DMS153 treated with DMSO at 0.1 percent for 48 hours (cell line): ENCODE measurements around the gene RPL11.
"Not testable (repeated sequence)": the region's sequence is repeated elsewhere in the genome, so short reads cannot be mapped to it uniquely, and the experiment has no call there.

ENCODE experiments used
- DNase-seq: peaks from one replicate; lab custom pipeline; 2025; ENCODE audit not compliant: unreplicated experiment; lab: John Stamatoyannopoulos, UW

Gene RPL11

DNA sequence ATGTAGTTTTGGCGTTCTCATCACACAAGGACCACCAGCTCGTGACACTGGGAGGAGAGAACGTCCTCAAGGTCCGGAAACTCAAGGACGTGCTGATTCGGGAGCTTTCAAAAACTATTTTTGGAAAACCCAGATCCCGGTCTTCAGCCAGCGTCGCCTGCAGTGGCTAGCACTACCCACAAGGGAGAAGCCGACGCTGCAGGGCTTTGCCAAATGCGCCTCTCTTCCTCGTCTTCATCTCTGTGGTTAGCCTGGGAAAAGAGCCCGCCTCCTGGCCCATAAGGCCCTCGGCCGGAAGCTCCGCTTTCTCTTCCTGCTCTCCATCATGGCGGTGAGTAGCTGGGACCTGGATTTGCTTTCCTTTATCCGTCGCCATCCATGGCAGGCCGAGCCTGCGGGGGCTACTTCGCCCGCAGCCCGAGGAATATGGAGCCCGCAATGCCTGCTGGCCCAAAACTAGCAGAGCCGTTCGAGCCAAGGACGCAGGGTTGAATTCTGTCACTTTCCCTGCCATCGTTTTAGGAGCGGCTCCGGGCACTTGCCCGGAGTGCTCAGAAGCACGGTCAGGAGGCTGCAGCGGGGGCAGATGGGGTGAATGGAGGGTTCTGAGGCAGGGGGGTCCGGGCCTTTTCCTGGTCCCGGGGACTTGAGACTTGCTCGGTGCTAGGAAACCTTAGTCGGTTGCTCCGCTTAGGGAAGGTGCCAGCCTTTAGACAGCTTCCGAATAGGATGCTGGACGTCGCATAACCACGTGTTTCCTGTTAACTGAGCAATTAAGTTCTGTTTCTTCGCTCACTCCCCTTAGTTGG, at the start of gene RPL11:
Gene RPL11 (plus strand): TSS at position 308 of the 809 bp plus-strand sequence. CDS start 18 bp downstream, at position 326.
- peak; percentile 93 for DNase-seq

DNA sequence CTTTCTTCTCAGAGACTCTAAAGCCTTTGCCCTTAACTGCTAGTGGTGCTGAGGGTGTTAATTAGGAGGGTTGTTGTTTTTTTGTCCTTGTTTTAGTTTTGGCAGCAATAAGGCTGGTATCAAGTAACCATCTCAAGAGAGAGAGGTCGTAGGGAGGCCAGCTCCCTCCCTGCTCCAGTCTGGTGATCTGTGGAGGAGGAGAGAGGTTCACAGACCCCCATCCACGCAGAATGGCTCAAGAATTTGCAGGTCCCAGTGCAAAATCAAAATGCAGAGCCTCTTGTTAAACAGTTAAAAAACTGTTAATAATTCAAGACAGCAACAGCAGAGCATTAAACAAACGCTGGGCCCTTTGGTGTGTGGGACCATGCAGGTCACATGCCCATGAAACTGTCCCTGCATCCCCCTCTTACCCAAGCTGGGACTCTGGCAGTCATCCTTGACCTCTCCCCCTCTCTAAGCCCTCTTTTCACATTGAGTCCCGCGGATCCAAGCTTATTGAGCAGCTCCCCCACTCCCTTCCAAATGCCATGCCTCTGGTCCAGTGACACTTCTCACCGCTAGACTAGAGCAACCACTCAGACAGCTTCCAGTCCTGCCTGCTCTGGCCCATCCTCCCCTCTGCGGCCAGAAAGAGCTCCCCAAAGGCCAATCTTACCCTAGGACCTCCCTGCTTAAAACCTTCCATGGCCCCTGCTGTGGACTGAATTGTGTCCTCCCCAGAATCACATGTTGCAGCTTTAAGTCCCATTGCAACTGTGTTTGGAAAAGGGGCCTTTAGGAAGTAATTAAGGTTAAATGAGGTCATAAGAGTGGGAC, 47.7 kb upstream of the RPL11 start:
- no peak for DNase-seq

GRCh38 chr1:23644555-23644866, 47.1 kb upstream of the RPL11 start:
- no peak for DNase-seq

- DNase-seq, result no peak
Measured at GRCh38 chr1:23645338-23645737, 46.3 kb upstream of the RPL11 start.

DNA sequence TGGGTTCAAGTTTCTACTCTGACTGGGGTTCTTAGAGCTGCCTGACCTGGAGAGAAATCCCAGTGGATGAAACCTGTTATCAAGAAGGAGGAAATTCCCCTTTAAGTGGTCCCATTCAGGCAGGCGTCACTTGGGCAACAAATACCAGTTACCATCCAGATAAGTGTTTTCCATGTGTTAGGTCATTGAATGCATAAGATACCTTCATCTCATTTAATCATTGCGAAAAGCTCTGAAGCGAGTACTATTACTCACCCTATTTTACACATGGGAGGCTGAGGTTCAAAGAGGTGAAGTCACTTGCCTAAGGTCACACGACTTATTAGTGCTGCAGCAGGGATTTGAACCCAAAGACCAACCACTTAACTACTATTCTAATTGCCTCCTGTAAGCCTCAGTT, 45.5 kb upstream of the RPL11 start:
- DNase-seq, result no peak

GRCh38 chr1:23646541-23646940, 45.1 kb upstream of the RPL11 start:
- DNase-seq, result no peak

GRCh38 chr1:23648576-23648975, 43.0 kb upstream of the RPL11 start:
- DNase-seq, result no peak

DNA sequence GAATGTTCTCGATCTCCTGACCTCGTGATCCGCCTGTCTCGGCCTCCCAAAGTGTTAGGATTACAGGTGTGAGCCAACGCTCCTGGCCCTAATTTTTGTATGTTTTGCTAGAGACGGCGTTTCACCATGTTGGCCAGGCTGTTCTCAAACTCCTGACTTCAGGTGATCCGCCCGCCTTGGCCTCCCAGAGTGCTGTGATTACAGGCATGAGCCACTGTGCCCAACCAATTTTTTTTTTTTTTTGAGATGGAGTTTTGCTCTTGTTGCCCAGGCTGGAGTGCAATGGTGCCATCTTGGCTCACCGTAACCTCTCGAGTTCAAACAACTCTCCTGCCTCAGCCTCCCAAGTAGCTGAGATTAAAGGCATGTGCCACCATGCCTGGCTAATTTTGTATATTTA, 42.4 kb upstream of the RPL11 start:
- DNase-seq, result not testable (repeated sequence)

- DNase-seq, result no peak
Measured at GRCh38 chr1:23650344-23650990, 41.1 kb upstream of the RPL11 start.

DNA sequence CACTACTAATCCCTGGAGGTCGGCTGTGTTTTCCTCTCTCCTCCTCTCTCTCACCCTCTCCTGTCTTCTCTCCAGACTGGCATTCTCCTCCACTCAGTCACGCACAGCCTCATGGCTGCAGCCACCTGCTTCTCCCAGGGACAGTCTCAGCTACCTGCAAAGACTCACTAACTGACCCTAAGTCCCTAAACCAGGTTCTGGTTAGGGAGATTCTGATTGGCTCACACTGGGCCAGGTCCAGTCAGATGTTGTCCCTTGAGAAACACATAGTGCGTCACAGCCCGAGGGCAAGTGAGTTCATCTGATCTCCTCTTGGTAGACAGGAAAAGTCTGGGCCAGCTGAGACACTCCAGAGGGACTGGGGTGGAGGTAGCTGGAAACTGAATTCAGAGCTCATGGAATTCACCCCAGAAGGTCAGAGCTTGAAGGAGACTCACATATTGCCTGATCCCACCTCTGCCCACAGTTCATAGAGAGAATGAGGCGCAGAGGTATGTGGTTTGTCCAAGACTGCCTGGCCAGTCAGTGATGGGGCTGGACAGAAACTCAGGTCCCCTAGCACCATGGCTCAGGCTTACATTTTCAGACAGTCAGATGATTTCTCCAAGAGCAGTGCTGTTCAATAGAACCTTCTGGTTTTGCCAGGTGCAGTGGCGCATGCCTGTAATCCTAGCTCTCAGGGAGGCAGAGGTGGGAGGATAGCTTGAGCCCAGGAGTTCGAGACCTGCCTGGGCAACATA, 40.4 kb upstream of the RPL11 start:
- no peak for DNase-seq

GRCh38 chr1:23657659-23658275, 33.8 kb upstream of the RPL11 start:
- DNase-seq, result no peak

DNA sequence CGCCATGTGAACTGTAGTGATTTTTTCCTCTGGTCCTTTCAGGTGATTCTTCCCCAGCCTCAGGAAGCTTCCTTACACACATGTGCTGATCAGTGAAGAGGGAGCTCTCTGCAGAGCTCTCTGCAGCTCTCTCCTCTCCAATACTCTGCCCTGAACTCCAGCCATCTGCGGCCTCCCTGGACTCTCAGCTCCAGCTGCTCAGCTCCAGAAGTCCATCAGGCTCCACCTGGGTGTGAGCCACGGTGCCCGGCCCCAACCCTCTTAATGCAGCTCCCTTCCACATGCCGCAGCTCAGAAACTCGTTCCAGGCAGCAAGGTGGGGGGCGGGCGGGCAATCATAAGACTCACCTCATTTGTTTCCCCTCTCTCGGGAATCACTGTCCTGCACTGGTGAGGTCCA, 30.9 kb upstream of the RPL11 start:
- DNase-seq, result no peak

DNA sequence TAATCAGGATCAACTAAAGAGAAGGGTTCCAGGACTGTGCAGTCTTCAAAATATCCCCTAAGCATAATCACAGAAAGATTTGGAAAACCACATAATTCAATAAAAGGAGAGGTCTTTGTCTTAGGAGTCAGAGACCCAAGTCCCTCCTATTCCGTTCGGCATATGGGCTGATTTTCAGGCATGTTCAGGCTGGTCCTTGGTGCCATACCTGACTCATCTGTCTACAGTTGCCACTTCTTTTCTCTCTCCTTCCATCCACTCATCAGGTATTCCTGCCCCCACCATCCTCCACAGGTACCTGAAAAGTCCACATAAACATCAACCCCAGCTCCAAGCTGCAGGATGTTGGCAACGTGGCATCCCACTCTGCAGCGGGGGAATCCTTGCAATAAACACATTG, 29.7 kb upstream of the RPL11 start:
- no peak for DNase-seq

DNA sequence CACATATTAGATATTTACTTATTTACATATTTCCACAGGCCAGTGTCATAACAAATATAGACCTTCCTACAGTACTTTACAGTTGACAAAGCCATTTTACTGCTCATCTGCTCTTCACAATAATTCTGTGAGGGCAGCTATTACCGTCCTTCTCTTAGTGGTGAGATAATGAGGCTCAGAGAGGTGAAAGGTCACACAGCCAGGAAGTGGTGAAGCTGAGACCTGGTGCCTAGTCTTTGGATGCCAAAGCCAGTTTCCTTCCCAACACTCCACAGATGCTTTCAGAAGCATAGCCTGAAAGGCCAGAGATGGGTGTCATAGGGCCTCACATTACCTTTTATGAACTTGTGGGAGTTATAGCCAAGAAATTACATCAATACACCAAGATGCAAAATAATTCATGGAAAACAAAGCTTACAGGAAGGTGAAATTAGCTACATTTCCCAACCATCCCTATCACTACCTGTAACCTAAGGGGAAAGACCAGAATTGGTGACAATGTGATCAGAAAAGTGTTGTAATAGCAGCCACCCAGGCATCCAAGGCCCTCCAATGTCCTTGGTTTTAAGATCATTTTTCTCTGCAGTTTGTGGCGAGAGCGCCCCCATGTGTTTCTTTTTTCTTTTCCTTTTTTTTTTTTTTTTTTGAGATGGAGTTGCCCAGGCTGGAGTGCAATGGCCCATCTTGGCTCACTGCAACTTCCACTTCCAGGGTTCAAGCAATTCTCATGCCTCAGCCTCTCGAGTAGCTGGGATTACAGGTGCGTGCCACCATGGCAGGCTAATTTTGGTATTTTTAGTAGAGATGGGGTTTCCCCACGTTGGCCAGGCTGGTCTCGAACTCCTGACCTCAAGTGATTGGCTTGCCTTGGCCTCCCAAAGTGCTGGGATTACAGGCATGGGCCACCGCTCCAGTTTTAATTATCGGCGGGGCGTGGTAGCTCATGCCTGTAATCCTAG, 26.5 kb upstream of the RPL11 start:
- DNase-seq, result no peak

GRCh38 chr1:23667411-23667810, 24.2 kb upstream of the RPL11 start:
- peak; percentile 9 for DNase-seq

DNA sequence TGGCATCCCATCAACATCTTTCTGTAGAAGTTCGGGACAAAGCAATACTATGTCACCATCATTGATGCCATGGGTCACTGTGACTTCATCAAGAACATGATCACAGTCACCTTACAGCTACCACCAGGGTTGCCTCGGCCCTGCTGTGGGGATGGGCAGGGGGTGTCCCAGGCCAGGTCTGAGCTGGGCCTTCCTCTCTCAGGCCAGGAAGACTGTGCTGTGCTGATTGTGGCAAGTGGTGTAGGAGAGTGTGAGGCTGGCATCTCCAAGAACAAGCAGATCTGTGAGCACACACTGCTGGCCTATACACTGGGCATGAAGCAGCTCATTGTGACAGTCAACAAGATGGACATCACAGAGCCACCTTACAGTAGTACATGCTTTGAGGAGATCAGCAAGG, 20.9 kb upstream of the RPL11 start:
- DNase-seq, result no peak

- no peak for DNase-seq
Measured at GRCh38 chr1:23673086-23673813, 18.4 kb upstream of the RPL11 start.

DNA sequence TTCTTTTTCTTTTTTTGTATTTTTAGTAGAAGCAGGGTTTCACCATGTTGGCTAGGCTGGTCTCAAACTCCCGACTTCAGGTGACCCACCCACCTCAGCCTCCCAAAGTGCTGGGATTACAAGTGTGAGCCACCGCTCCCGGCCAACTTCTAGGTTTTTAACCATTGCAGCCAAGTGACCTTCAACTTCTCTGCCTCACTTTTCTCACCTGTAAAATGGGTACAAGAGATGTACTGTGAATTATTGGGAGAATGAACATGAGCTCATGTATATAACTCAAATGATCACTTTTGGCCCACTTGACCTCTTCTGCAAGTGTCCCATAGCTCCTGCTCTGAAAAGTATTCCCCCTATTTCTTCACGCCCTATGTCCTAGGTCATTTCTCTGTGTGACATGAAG, 11.8 kb upstream of the RPL11 start:
- DNase-seq, result no peak

GRCh38 chr1:23682946-23683345, 8.7 kb upstream of the RPL11 start:
- no peak for DNase-seq
